Testis (tissue), 2 donors: ENCODE measurements around the gene ADPRH.

Experiments
- CTCF ChIP-seq, 3 experiments: fragments of 450-650 bp in 2 of 3; fragments of 200-600 bp in 1 of 3; sonication (generic) in 1 of 3; IDR thresholded peaks; one replicate each; pipeline ENCODE4 v1.5.1; 2016 to 2019; ENCODE audit warnings: antibody characterized with exemption in 3 of 3, mild to moderate bottlenecking in 2 of 3, moderate library complexity in 1 of 3
- POLR2A ChIP-seq: fragments of 450-650 bp; IDR thresholded peaks from one replicate; pipeline ENCODE4 v1.6.1; 2017; ENCODE audit warnings: antibody characterized with exemption, mild to moderate bottlenecking, moderate library complexity

- TF ChIP-seq CTCF (IDR thresholded peaks at IDR 0.05) (no peak), POLR2A (no peak)
Measured at GRCh38 chr3:119609301-119609700, 30.0 kb downstream of the ADPRH start.
